GM12878 (cell line): ENCODE results near the gene BATF. TPM values are rescaled to one million over a fixed set of nuclear protein-coding genes. Genes with fewer than 3 reads are reported as not detected.
A peak's percentile ranks its signal among the peaks of the same experiment; 100 is the strongest.

Experiments
- ATAC-seq: fragments of 200-7000 bp; cut with Tn5 transposase; 3 replicates; pipeline ENCODE4 v1.9.1; 2020; ENCODE audit warnings: mild to moderate bottlenecking, moderate library complexity
- BruUV-seq: library from RNA; stranded (reverse); fragments of 400-500 nt; replicated peaks from 2 replicates; lab custom pipeline; 2021; lab: Mats Ljungman, UMichigan
- CTCF ChIA-PET: fragments of 300-600 bp; sonication (Branson Sonifier 250); formaldehyde crosslinking; extraction: SDS; loops from one replicate; lab custom pipeline; 2021; ENCODE audit warnings: inconsistent platforms; lab: Yijun Ruan, JAX
- POLR2A ChIA-PET: fragments of 350-600 bp; formaldehyde crosslinking; extraction: SDS; loops from one replicate; lab custom pipeline; 2021; ENCODE audit warnings: inconsistent platforms; lab: Charles Lee
- RAD21 ChIA-PET: fragments of 300-600 bp; sonication (Branson Sonifier 250); formaldehyde crosslinking; loops from one replicate; lab custom pipeline; 2023; ENCODE audit warnings: antibody characterized with exemption; ENCODE audit not compliant: unreplicated experiment; lab: Charles Lee
- SMC1A ChIA-PET: fragments of 300-600 bp; sonication (Branson Sonifier 250); formaldehyde crosslinking; loops from one replicate; lab custom pipeline; 2023; ENCODE audit not compliant: unreplicated experiment, uncharacterized antibody; lab: Charles Lee
- DNase-seq: peaks from one replicate; pipeline ENCODE4 v3.0.0-alpha.2; 2011; ENCODE audit warnings: low read depth, low spot score
- FAIRE-seq: peaks from 3 replicates; lab custom pipeline; 2011; peaks lifted over from hg19 to GRCh38; lab: Jason Lieb, UNC
- H2AFZ ChIP-seq: 2 replicates; pipeline ENCODE4 v1.6.0; 2011; ENCODE audit warnings: low read depth, low read length, control low read depth; ENCODE audit not compliant: control insufficient read depth
- H3K27ac ChIP-seq: 2 replicates; pipeline ENCODE4 v1.5.1; 2011; ENCODE audit warnings: control low read depth; ENCODE audit not compliant: control insufficient read depth, insufficient read depth
- H3K27me3 ChIP-seq, 2 experiments: replicated peaks in 1 of 2; 2 replicates each; pipeline versions ENCODE4 v1.6.0 to v1.6.1; 2011; ENCODE audit warnings: low read length in 1 of 2; ENCODE audit not compliant: control insufficient read depth in 2 of 2, insufficient read depth in 2 of 2
- H3K36me3 ChIP-seq, 2 experiments: 2 replicates each; pipeline ENCODE4 v1.5.1; 2011; ENCODE audit warnings: low read length in 1 of 2; ENCODE audit not compliant: control insufficient read depth in 2 of 2, insufficient read depth in 2 of 2
- H3K4me1 ChIP-seq: 2 replicates; pipeline ENCODE4 v1.6.1; 2011; ENCODE audit warnings: mild to moderate bottlenecking, low read length, moderate library complexity, mixed read lengths; ENCODE audit not compliant: control insufficient read depth, insufficient read depth
- H3K4me2 ChIP-seq: 2 replicates; pipeline ENCODE4 v1.6.0; 2011; ENCODE audit warnings: control low read depth; ENCODE audit not compliant: control insufficient read depth, insufficient read depth
- H3K4me3 ChIP-seq: fragments of 200-600 bp; sonication (generic); 2 replicates; pipeline ENCODE4 v1.5.1; 2016
- H3K79me2 ChIP-seq: 2 replicates; pipeline ENCODE4 v1.6.0; 2011; ENCODE audit warnings: low read length; ENCODE audit not compliant: control insufficient read depth, insufficient read depth
- H3K9ac ChIP-seq: 2 replicates; pipeline ENCODE4 v1.8.0; 2011; ENCODE audit warnings: low read length, control low read depth, mixed read lengths; ENCODE audit not compliant: control insufficient read depth, insufficient read depth
- H3K9me3 ChIP-seq: replicated peaks from 3 replicates; pipeline ENCODE4 v1.5.1; 2011; ENCODE audit warnings: mild to moderate bottlenecking, low read length; ENCODE audit not compliant: control insufficient read depth, insufficient read depth
- H4K20me1 ChIP-seq: 2 replicates; pipeline ENCODE4 v1.6.0; 2011; ENCODE audit not compliant: control insufficient read depth, insufficient read depth
- BCL11A ChIP-seq: IDR thresholded peaks from 2 replicates; pipeline ENCODE4 v1.6.1; 2011; ENCODE audit warnings: low read depth, low read length
- CBX5 ChIP-seq: sonication (generic); IDR thresholded peaks from 2 replicates; pipeline ENCODE4 v1.6.1; 2016; ENCODE audit warnings: low read depth, moderate library complexity, mild to moderate bottlenecking, inconsistent platforms
- EGR1 ChIP-seq, 2 experiments: IDR thresholded peaks; 1 replicate in 1 of 2; 2 replicates in 1 of 2; pipeline ENCODE4 v1.6.1; 2011 to 2012; ENCODE audit warnings: low read depth in 2 of 2, low read length in 2 of 2, borderline replicate concordance in 1 of 2, mild to moderate bottlenecking in 1 of 2, moderate library complexity in 1 of 2
- FOXM1 ChIP-seq: IDR thresholded peaks from 2 replicates; pipeline ENCODE4 v1.6.1; 2012; ENCODE audit warnings: low read depth, mild to moderate bottlenecking, inconsistent platforms, low read length, moderate library complexity
- IKZF2 ChIP-seq, 2 experiments: fragments of 450-650 bp; IDR thresholded peaks; 2 replicates each; pipeline ENCODE4 v1.6.1; 2017; ENCODE audit warnings: mild to moderate bottlenecking in 2 of 2, moderate library complexity in 2 of 2
- IRF4 ChIP-seq: IDR thresholded peaks from 2 replicates; pipeline ENCODE4 v1.6.1; 2011; ENCODE audit warnings: low read depth, low read length
- JUNB ChIP-seq: IDR thresholded peaks from 2 replicates; pipeline ENCODE4 v1.6.1; 2016; ENCODE audit warnings: antibody characterized with exemption, mild to moderate bottlenecking
- RELA ChIP-seq: fragments of 450-650 bp; IDR thresholded peaks from 2 replicates; pipeline ENCODE4 v1.8.0; 2014; ENCODE audit warnings: borderline replicate concordance; ENCODE audit not compliant: partially characterized antibody
- SMC3 ChIP-seq: IDR thresholded peaks from 2 replicates; pipeline ENCODE4 v1.6.1; 2011; ENCODE audit warnings: low read length, improper control_type of control experiment, borderline replicate concordance
- TCF12 ChIP-seq: IDR thresholded peaks from 2 replicates; pipeline ENCODE4 v1.6.1; 2011; ENCODE audit warnings: low read depth, mild to moderate bottlenecking, low read length
- ZNF217 ChIP-seq: fragments of 450-650 bp; IDR thresholded peaks from 2 replicates; pipeline ENCODE4 v1.6.1; 2017; ENCODE audit warnings: antibody characterized with exemption, mild to moderate bottlenecking
- WGBS: methylation state at CpG from one replicate; pipeline ENCODE4 v1.1.6; 2016; ENCODE audit warnings: low lambda C conversion rate; ENCODE audit not compliant: insufficient replicate concordance, insufficient coverage; ENCODE audit errors: missing lambda C conversion rate; 5-methylcytosine and 5-hydroxymethylcytosine counted together
- in situ Hi-C: fragments of 300-500 bp; cut with MboI; formaldehyde crosslinking; loops from 9 replicates; pipeline ENCODE4 v1.14.3; 2018; ENCODE audit warnings: mixed read lengths
- intact Hi-C: fragments of 100-400 bp; cut with micrococcal nuclease; formaldehyde crosslinking; loops from one replicate; pipeline ENCODE4 v1.14.2; 2022; ENCODE audit not compliant: unreplicated experiment
- polyA plus RNA-seq, 11 experiments: library from polyadenylated mRNA; depleted of rRNA in 4 of 11; unstranded in 6 of 11; stranded (reverse) in 5 of 11; fragments of >200 nt; fragmentation: Nextera tagmentation in 4 of 11; fragmentation: Illumina TruSeq in 1 of 11; extraction: Ambion mirVana in 4 of 11; extraction: Trizol in 1 of 11; gene quantifications; 1 replicate in 1 of 11; 2 replicates in 10 of 11; pipeline versions ENCODE4 v1.2.1 to v1.2.3, GENCODE V29; 2011 to 2016; ENCODE audit warnings: inconsistent platforms in 2 of 11, missing spikeins in 2 of 11, low read depth in 1 of 11
- total RNA-seq, 4 experiments: library from RNA; depleted of rRNA in 3 of 4; stranded (reverse); fragments of >200 nt in 3 of 4; fragmentation: Illumina TruSeq in 1 of 4; extraction: Trizol in 1 of 4; gene quantifications; 2 replicates each; pipeline versions ENCODE4 v1.2.1 to v1.2.3, GENCODE V29; 2013 to 2021
- TF ChIP-seq, protein P1 (sequence below): fragments of 150-350 bp; IDR thresholded peaks from 2 replicates; pipeline ENCODE4 v1.6.1; 2014; ENCODE audit warnings: mild to moderate bottlenecking, low read depth, low read length
- TF ChIP-seq, protein P2 (sequence below): fragments of 450-650 bp; conservative IDR thresholded peaks from 2 replicates; pipeline ENCODE4 v1.6.1; 2017; ENCODE audit warnings: mild to moderate bottlenecking, moderate library complexity
- TF ChIP-seq, protein P3 (sequence below): fragments of 450-650 bp; IDR thresholded peaks from 2 replicates; pipeline ENCODE4 v1.6.1; 2016; ENCODE audit warnings: mild to moderate bottlenecking

Gene BATF
- total and polyA plus RNA-seq, 10 of the 15 experiments (the other 5 are each of a cell fraction or from before 2014, with no cell fraction given), result 10.0 to 154 (median 103) TPM

GRCh38 chr14:75491376-75491978, 30.8 kb upstream of the BATF start (continued):
- TF ChIP-seq JUNB, result no peak
- TF ChIP-seq EGR1 (IDR thresholded peaks at IDR 0.05; ENCODE audit: borderline replicate concordance in 1 of 2, low read depth in 2 of 2, low read length in 2 of 2), result 0 out of 3 replicates have a peak, but pooled peaks of 1 of the 2 experiments have one; percentile 34
- peak; percentile 66; the same call in 1 of the 2 replicates for TF ChIP-seq TCF12
- no peak for TF ChIP-seq RELA
- peak; percentile 68; the same call in 1 of the 2 replicates for TF ChIP-seq FOXM1
- 0 out of 2 replicates have a peak, but pooled peaks have one; percentile 27 for TF ChIP-seq IRF4
- TF ChIP-seq ZNF217, result 0 out of 2 replicates have a peak, but pooled peaks have one; percentile 36
- TF ChIP-seq BCL11A, result peak; percentile 45; the same call in 1 of the 2 replicates
- TF ChIP-seq CBX5, result no peak
- peak; percentile 29 to 44; a peak in 2 of 4 replicates for TF ChIP-seq IKZF2 (IDR thresholded peaks at IDR 0.05)

DNA sequence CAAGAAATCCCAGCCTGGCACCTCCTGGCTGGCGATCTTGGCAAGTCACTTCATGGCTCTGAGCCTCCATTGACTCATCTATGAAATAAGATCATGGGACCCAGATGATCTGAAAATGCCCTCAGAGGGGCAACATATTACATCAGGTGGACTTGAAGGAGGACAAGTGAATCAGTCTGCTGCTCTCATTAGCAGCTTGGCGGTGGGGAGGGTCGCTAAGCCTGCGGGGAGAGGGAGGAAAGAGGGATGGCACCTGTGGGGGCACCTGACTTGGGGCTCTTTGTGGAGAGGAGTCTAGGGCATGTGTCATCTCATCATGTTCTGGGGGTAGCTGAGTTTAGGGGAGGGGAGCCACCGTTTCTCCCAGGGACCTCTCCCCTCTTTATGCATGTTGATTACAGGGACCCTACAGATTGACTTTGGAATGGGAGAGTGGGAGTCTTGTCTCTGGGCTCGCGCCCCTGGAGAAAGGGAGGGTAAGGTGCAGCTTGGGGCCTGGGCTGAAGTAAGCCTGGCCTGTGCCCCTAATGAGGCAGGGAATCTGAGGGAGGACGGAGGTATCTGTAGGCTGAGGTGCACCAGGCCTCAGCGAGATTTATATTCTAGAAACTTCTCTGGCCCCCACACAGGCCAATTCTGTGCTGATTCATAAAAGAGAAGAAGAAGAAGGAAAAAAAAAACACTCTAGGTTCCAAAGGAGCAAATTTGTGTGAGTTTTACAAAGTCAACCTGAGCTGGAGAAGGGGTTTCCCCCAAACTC, 29.3 kb upstream of the BATF start:
- peaks cover 65% of the 10 kb centered on the region for H3K4me1 ChIP-seq
- H4K20me1 ChIP-seq, result no peaks in the 10 kb centered on the region
- ChIA-PET RAD21 (interaction anchor here (0.6 to 18.1 kb wide), 8 partner anchors 13 to 184 kb away, joined by 3 to 645 read pairs (median 8); partner anchors contain the start of gene BATF), CTCF (interaction anchor here (0.6 to 19.8 kb wide), 13 partner anchors 14 to 309 kb away, joined by 3 to 520 read pairs (median 4); partner anchors contain the start of genes BATF, ERG28 and TTLL5), SMC1A (interaction anchor here (0.6 to 16.1 kb wide), 14 partner anchors 13 to 367 kb away, joined by 3 to 619 read pairs (median 7); partner anchors contain the start of genes BATF and NEK9), POLR2A (interaction anchor here (0.7 to 16.2 kb wide), 5 partner anchors 8 to 74 kb away, joined by 3 to 385 read pairs (median 3); partner anchors contain the start of gene BATF)
- H3K27me3 ChIP-seq, result no peaks in the 10 kb centered on the region
- no TSS peak for BruUV-seq
- peak overlapping the region; percentile 45 for H3K27ac ChIP-seq
- no peak for DNase-seq
- in situ Hi-C loops, result no loop called here
- ATAC-seq, result peak; percentile 6
- H2AFZ ChIP-seq, result no peak overlapping the region; the same call in 1 of the 2 replicates
- 87% methylated on average over 9 of the region's 9 CpGs for WGBS
- H3K4me2 ChIP-seq, result no peak overlapping the region; the same call in 1 of the 2 replicates
- intact Hi-C loops, result loop anchor here (10.0 kb wide), 1 partner anchor 52 kb away; no protein-coding TSS in a partner anchor
- H3K36me3 ChIP-seq, result no peaks in the 10 kb centered on the region
- FAIRE-seq, result no peak
- H3K79me2 ChIP-seq, result no peaks in the 10 kb centered on the region
- H3K9ac ChIP-seq, result 0 out of 2 replicates have a peak overlapping the region, but pooled peaks have one; percentile 4
- no peaks in the 10 kb centered on the region for H3K9me3 ChIP-seq
- H3K4me3 ChIP-seq, result no peak overlapping the region
- peak; percentile 4; the same call in 1 of the 2 replicates for TF ChIP-seq SMC3
- TF ChIP-seq, protein P1, sequence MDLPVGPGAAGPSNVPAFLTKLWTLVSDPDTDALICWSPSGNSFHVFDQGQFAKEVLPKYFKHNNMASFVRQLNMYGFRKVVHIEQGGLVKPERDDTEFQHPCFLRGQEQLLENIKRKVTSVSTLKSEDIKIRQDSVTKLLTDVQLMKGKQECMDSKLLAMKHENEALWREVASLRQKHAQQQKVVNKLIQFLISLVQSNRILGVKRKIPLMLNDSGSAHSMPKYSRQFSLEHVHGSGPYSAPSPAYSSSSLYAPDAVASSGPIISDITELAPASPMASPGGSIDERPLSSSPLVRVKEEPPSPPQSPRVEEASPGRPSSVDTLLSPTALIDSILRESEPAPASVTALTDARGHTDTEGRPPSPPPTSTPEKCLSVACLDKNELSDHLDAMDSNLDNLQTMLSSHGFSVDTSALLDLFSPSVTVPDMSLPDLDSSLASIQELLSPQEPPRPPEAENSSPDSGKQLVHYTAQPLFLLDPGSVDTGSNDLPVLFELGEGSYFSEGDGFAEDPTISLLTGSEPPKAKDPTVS, result peak; percentile 94
- TF ChIP-seq, protein P2, sequence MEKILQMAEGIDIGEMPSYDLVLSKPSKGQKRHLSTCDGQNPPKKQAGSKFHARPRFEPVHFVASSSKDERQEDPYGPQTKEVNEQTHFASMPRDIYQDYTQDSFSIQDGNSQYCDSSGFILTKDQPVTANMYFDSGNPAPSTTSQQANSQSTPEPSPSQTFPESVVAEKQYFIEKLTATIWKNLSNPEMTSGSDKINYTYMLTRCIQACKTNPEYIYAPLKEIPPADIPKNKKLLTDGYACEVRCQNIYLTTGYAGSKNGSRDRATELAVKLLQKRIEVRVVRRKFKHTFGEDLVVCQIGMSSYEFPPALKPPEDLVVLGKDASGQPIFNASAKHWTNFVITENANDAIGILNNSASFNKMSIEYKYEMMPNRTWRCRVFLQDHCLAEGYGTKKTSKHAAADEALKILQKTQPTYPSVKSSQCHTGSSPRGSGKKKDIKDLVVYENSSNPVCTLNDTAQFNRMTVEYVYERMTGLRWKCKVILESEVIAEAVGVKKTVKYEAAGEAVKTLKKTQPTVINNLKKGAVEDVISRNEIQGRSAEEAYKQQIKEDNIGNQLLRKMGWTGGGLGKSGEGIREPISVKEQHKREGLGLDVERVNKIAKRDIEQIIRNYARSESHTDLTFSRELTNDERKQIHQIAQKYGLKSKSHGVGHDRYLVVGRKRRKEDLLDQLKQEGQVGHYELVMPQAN, result no peak
- TF ChIP-seq, protein P3, sequence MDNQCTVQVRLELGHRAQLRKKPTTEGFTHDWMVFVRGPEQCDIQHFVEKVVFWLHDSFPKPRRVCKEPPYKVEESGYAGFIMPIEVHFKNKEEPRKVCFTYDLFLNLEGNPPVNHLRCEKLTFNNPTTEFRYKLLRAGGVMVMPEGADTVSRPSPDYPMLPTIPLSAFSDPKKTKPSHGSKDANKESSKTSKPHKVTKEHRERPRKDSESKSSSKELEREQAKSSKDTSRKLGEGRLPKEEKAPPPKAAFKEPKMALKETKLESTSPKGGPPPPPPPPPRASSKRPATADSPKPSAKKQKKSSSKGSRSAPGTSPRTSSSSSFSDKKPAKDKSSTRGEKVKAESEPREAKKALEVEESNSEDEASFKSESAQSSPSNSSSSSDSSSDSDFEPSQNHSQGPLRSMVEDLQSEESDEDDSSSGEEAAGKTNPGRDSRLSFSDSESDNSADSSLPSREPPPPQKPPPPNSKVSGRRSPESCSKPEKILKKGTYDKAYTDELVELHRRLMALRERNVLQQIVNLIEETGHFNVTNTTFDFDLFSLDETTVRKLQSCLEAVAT, result peak; percentile 82
